ENCODE data around the gene CTNNA3.

- TF ChIP-seq CTCF (IDR thresholded peaks at IDR 0.05; ENCODE audit: insufficient read depth, low read length, poor library complexity, severe bottlenecking) (no peak), EZH2phosphoT487 (conservative IDR thresholded peaks at IDR 0.05; ENCODE audit: low read length) (no peak)
Observed at GRCh38 chr10:66307826-66308225, 1388.2 kb downstream of the CTNNA3 start.
